Fibroblast of pulmonary artery (primary cell): ENCODE results near the gene PHACTR1.
"Not testable (repeated sequence)": the region's sequence is repeated elsewhere in the genome, so short reads cannot be mapped to it uniquely, and the experiment has no call there.

ENCODE experiments used
- DNase-seq: peaks from one replicate; pipeline ENCODE4 v3.0.0-alpha.2; 2010; ENCODE audit warnings: low read depth
- H3K4me3 ChIP-seq: replicated peaks from 2 replicates; pipeline ENCODE4 v1.5.1; 2011; ENCODE audit warnings: low read depth, mild to moderate bottlenecking, control low read depth, low read length, moderate library complexity
- CTCF ChIP-seq: IDR thresholded peaks from 2 replicates; pipeline ENCODE4 v1.5.1; 2011; ENCODE audit warnings: mild to moderate bottlenecking, control low read depth, low read length, inconsistent platforms; ENCODE audit errors: missing control alignments

Gene PHACTR1

GRCh38 chr6:12760226-12760625 is 43.7 kb downstream of the PHACTR1 start:
- no peak overlapping the region for H3K4me3 ChIP-seq
- DNase-seq = no peak
- no peak for TF ChIP-seq CTCF

- no peak for TF ChIP-seq CTCF
- no peak for DNase-seq
- no peak overlapping the region for H3K4me3 ChIP-seq
Observed at GRCh38 chr6:12760911-12761310, 44.3 kb downstream of the PHACTR1 start.

GRCh38 chr6:12761376-12762115 is 45.0 kb downstream of the PHACTR1 start:
- no peak for TF ChIP-seq CTCF
- H3K4me3 ChIP-seq = no peak overlapping the region
- peak; percentile 24 for DNase-seq

DNA sequence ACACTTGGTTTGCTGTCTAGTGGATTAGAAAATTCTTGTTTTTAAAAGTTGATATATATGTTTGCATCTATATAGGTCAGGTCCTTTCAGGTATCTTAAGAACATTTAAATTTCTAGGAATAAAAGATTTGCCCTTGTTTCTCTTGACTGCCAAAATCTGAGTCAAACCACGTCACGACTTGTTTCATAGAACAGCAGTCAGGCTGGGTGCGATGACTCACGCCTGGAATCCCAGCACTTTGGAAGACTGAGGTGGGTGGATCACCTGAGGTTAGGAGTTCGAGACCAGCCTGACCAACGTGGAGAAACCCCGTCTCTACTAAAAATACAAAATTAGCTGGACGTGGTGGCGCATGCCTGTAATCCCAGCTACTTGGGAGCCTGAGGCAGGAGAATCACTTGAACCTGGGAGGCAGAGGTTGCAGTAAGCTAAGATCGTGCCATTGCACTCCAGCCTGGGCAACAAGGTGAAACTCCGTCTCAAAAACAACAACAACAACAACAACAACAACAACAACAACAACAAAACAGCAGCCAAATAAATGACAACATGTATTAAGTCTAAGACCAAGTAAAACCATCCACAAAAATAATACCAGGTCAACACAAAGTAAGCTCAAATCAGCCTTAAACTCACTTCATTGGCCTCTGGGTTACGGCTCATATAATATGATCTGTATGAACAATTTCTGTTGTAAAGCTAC is 46.3 kb downstream of the PHACTR1 start:
- H3K4me3 ChIP-seq = not testable (repeated sequence)
- peak; percentile 5 for DNase-seq

DNA sequence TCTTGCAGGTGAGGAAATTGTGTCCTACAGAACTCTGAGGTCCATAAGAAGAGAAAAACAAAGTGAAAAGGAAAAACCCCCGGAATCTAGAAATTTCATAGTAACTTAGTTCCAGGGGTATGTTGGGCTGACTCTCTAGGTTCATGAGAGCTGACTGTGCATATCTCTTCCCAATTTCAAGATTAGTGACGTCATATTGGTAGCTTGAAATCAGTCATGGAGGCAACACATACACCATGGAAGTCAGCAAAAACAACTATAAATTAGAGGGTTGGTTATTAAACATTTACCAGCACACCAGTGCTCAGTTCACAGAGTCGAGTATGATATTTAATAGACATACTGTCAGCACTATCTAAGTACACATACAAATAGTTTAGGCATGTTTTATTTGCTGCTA is 49.8 kb downstream of the PHACTR1 start:
- DNase-seq = no peak
- H3K4me3 ChIP-seq = no peak overlapping the region
- TF ChIP-seq CTCF = no peak

DNA sequence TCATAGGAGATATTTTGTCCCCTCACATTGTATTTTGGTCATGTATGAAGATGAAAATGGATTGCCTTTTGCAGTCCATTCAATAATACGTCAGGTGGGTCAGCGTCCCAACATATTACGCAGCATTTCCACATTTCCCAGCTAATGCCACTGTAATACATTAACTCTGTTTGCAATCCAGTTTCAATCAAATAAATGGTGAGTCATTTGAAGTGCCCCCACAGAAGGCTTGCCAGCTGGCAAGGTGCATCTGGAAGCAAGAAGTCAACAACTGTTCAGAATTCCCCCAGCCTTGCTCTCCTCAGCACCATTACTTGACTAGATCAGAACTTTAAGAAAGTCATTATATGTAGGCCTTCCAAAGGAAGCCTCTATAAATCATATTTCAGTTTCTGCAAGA is 50.4 kb downstream of the PHACTR1 start:
- TF ChIP-seq CTCF = no peak
- DNase-seq = no peak
- H3K4me3 ChIP-seq = no peak overlapping the region

DNA sequence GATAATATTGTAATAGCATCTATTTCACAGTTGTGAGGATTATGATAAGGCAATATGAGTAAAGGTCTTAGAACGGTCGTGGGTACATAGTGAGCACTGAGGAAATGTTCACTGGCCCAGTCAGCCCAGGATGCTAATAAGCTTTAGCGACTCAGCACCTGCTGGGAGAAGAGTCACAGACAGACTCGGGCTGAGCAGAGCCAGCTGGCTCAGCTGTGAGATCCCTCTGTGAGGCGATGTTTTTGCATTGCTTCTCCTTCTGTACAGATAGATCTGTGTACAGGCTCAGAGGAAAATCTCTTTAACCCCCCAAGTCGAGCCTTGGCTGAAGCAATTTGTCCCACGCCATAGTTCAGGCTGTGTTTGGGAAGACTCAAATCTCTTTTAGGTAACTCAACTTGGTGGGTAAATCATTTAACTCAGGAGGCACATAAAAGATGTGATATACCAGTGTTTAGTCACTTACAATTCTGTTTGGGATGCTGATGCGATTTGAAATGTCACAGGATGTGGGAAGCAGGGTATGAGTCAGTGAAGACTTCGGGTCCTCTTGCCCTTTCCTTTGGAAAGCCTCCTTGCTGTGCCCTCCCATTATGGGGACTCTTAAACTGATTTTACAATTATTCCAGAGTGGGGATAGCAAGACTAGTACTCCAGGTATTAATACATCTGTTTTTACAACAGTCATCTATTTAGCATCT is 53.1 kb downstream of the PHACTR1 start:
- no peak for TF ChIP-seq CTCF

More for the DNA sequence above, 53.1 kb downstream of the PHACTR1 start:
- H3K4me3 ChIP-seq = no peak overlapping the region
- no peak for DNase-seq
